ENCODE results near the gene MKKS.

MKKS gene

GRCh38 chr20:10387686-10388085, 46.3 kb downstream of the MKKS start:
- no peak for DNase-seq (ENCODE audit: extremely low read depth, low read depth)
- TF ChIP-seq CTCF (IDR thresholded peaks at IDR 0.05; ENCODE audit: low read depth, low read length, missing control alignments): no peak
- H3K4me3 ChIP-seq (replicated peaks; ENCODE audit: low read depth, low read length): no peak overlapping the region

GRCh38 chr20:10385850-10386544, 48.0 kb downstream of the MKKS start:
- TF ChIP-seq CTCF (IDR thresholded peaks at IDR 0.05; ENCODE audit: low read depth, low read length, missing control alignments): no peak
- DNase-seq (ENCODE audit: extremely low read depth, low read depth): no peak
- H3K4me3 ChIP-seq (replicated peaks; ENCODE audit: low read depth, low read length): no peak overlapping the region

GRCh38 chr20:10381477-10381876, 52.5 kb downstream of the MKKS start:
- TF ChIP-seq CTCF (IDR thresholded peaks at IDR 0.05; ENCODE audit: low read depth, low read length, missing control alignments): no peak
- DNase-seq (ENCODE audit: extremely low read depth, low read depth): no peak
- H3K4me3 ChIP-seq (replicated peaks; ENCODE audit: low read depth, low read length): no peak overlapping the region

GRCh38 chr20:10379761-10380160, 54.3 kb downstream of the MKKS start:
- H3K4me3 ChIP-seq (replicated peaks; ENCODE audit: low read depth, low read length): no peak overlapping the region
- DNase-seq (ENCODE audit: extremely low read depth, low read depth): no peak
- no peak for TF ChIP-seq CTCF (IDR thresholded peaks at IDR 0.05; ENCODE audit: low read depth, low read length, missing control alignments)

GRCh38 chr20:10376270-10377075, 57.5 kb downstream of the MKKS start:
- no peak for TF ChIP-seq CTCF (IDR thresholded peaks at IDR 0.05; ENCODE audit: low read depth, low read length, missing control alignments)
- DNase-seq (ENCODE audit: extremely low read depth, low read depth): no peak
- no peak overlapping the region for H3K4me3 ChIP-seq (replicated peaks; ENCODE audit: low read depth, low read length)

- no peak for TF ChIP-seq CTCF (IDR thresholded peaks at IDR 0.05; ENCODE audit: low read depth, low read length, missing control alignments)
- no peak for DNase-seq (ENCODE audit: extremely low read depth, low read depth)
- no peak overlapping the region for H3K4me3 ChIP-seq (replicated peaks; ENCODE audit: low read depth, low read length)
Measured at GRCh38 chr20:10375191-10375590, 58.8 kb downstream of the MKKS start.

Measured in HFF-Myc (cell line).